C4-2B (cell line): ENCODE results near the gene KIAA0586.

Source experiments
- CTCF ChIP-seq: fragments of 450-650 bp; conservative IDR thresholded peaks from 2 replicates; pipeline ENCODE4 v1.5.1; 2017; ENCODE audit warnings: mild to moderate bottlenecking
- ZFX ChIP-seq: fragments of 450-650 bp; IDR thresholded peaks from 2 replicates; pipeline ENCODE4 v1.6.1; 2017

GRCh38 chr14:58598804-58599525 lies 171.4 kb downstream of the KIAA0586 start:
- TF ChIP-seq CTCF (no peak), ZFX (no peak)
